Measurements from ENCODE around the gene GUF1.

Gene GUF1, protein sequence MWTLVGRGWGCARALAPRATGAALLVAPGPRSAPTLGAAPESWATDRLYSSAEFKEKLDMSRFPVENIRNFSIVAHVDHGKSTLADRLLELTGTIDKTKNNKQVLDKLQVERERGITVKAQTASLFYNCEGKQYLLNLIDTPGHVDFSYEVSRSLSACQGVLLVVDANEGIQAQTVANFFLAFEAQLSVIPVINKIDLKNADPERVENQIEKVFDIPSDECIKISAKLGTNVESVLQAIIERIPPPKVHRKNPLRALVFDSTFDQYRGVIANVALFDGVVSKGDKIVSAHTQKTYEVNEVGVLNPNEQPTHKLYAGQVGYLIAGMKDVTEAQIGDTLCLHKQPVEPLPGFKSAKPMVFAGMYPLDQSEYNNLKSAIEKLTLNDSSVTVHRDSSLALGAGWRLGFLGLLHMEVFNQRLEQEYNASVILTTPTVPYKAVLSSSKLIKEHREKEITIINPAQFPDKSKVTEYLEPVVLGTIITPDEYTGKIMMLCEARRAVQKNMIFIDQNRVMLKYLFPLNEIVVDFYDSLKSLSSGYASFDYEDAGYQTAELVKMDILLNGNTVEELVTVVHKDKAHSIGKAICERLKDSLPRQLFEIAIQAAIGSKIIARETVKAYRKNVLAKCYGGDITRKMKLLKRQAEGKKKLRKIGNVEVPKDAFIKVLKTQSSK

DNA sequence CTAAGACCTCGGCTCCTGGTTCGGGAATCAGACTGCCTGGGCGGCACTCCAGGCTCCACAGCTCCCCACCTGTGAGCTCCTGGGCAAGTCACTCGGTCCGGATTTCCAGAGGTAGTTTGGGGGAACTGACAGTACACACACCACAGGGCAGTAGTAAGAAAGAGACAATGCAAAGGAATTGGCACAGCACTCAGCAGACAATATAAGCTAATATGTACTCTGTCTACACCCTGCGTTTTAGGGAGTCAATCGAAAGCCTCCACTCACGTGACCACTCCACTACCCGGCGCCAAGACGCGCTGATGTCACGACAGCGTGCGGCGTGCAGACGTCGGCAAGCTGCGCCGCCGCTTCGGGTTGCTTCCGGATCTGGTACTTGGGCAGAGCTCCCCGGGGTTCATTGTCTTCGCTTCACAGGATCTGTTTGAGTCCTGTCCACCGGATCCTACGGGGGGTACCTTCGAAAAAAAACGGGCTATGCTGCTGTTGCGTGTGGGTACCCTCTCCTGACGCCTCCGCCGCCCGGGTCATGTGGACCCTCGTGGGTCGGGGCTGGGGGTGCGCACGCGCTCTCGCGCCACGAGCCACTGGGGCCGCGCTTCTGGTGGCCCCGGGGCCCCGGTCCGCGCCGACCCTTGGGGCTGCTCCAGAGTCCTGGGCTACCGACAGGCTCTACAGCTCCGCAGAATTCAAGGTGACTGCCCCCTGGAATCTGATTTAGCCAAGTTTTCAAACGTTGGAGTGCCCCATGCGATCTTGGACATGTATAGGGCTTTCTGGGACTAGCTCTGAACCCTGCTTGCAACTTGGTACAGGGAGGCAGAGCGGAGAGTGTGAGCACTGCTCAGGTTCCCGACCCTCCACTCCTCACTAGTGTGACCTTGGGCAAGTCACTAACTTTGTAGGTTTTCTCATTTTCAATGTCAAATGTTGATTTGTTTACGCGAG lies at the start of gene GUF1:
TSS of gene GUF1 (plus strand) at position 327 of the 948 bp plus-strand sequence. CDS start at position 530, 203 bp downstream.
- peak; percentile 94 for DNase-seq

DNA sequence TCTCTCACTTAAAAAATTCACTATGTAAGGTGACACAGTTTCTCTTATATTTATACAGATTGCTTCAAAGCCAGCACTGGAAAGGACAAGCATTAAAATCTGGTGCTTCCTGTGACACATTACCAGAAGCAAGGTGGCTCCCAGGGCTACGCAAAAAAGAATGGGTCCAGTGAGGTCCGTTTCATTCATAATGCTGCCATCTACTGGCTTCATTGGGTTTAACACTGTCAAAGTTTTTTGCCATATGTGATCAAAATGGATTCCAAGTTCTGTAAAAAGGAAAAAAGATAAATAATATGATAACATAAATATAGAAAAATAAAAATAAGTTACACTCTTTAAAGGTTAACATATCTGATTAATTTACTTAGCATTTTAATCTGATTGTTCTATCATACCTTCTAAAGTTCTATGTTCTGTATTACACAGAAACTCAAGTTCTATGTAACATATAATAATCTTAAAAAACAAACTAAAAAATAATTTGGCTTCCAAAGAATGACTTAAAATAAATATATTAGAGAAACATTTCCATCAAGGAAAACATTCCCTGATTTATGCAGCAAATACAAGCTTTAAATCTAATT lies 48.8 kb upstream of the GUF1 start:
- DNase-seq = no peak

DNA sequence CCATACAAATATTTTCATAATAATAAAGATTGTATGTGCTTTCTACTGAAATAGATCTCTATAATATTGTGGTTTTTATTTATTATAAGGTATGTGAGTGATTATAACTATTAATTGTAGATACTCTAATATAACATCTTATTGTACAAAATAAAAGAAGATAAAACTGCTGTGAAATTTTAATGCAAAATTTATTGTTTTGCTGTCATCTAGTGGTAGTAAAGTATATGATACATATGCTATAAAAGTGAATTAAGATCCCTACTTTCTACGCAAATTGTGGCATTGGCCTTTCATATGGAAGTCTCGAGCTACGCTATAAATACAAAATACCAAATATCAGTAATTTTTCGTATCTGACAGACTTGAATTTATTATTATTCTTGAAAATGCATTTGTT lies 46.1 kb upstream of the GUF1 start:
- DNase-seq = no peak

DNA sequence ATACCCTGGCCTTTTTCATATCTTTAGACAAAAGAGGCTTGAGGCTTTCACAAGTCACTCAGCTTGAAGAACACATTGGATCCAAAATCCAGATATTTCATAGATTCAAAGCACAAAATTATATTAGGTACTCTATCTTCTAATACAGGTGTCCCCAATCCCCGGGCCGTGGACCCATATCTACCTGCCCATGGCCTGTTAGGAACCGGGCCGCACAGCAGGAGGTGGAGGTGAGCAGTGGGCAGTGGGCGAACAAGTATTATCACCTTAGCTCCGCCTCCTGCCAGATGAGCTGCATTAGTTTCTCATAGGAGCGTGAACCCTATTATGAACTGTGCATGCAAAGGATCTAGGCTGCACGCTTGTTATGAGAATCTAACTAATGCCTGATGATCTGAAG lies 45.5 kb upstream of the GUF1 start:
- no peak for DNase-seq

DNA sequence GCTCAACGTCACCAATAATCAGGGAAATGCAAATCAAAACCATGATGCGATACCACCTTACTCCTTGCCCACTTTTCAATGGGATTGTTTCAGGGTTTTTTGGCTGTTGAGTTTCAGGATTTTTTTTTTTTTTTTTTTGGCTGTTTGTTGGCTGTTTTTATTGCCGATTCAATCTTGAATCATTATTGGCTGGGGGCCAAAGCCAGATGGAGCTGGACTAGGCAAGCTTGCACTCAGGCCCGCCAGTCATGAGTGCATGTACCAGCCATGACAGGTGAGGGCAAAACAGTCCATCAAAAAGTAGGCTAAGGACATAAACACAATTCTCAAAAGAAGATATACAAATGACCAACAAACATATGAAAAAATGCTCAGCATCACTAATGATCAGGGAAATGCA lies 40.1 kb upstream of the GUF1 start:
- no peak for DNase-seq

DNA sequence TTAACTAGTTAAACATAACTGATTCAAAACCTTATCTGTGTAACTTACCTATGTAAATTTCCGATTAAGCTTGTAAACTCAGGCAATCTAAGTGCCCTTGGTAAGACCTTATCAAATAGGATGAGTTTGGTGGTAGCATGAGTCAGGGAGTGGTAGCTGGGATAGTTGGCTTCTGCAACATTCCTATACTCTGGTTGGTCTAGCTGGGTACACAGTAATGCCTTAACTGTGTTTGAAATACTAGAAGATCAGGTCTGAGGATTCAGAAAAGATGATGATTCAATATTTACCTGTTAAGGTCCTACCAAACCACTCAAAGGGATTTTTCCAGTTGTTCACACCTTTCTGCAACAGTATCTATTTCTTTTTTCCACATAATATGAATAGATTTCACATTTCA lies 32.1 kb upstream of the GUF1 start:
- no peak for DNase-seq

DNA sequence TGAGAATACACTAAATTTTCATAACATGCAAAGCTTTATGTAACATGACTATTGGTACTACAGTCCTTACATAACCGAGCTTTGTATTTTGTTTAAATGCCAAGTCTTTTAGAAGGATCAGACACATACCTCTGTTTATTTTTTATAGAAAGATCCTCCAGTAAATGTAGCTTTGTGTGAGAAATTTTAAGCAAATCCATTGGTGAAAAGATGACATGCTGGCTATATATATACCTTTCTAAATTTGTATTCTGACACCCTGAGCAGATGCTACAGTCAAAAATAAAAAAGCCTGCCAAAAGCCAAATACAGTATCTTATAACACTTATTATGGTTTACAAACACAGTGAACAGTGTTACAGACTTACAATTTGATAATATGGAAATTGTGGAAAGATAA lies 26.8 kb upstream of the GUF1 start, which contains the start of gene YIPF7:
TSS of gene YIPF7 (minus strand) at position 201 of the 400 bp plus-strand sequence. CDS start 1,525 bp downstream, outside the sequence.
- no peak for DNase-seq

DNA sequence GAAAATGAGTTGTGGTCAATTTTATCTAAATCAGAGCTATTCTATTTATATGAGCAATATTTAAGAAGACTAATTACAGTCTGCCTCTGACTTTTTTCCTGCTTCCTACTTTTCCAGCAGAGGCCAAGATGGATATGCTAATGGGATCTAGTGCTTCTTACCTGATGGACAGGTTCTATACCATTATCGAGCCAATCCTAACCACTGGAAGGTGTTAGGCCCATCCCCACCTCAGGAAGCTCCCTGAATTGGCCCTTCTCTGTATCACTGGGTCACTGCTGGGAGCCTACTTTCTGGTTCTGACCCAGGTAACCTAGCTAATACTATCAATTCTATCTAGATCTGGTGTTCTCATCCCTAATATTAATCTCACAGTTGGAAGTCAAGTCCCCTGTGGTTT lies 26.2 kb upstream of the GUF1 start:
- DNase-seq = no peak

DNA sequence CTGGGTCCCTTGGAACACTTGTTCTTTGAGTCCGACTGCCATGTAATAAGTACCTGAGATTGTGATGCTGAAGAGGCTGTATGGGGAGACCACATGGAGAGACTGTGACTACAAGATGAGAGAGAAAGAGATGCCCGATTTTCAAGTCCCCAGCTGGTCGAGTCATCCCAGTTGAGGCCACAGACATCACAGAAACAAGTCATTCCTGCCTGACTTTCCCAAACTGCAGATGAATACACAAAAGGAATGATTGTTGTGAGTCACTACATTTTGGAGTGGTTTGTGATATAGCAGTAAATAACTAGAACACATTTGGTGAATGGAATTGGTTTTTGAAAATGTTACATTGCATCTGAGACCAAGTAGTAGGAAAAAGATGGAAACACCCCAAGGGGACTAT lies 17.8 kb upstream of the GUF1 start:
- no peak for DNase-seq

DNA sequence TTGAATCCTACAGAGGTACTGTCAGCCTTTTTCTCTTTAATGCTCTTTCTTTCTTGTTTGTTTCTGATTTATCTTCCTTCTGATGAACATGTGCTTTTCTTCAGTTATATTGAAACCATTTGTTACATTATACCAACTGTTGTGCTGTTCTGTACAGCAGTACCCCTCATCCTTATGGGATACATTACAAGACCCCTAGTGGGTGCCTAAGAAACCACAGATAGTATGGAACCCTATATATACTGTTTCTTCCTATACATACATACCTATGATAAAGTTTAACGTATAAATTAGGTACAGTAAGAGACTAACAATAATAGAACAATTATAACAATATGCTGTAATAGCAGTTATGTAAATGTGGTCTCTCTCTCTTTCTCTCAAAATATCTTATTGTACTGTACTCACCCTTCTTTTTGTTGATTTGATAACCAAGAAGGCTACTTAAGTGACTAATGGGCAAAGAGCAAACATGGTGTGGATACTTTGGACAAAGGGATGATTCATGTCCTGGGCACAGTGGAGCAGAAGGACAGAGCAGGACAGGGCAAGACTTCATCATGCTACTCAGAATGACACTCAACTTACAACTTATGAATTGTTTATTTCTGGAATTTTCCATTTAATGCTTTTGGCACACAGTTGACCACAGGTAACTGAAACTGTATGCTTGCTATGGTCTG lies 16.1 kb upstream of the GUF1 start:
- DNase-seq = no peak

DNA sequence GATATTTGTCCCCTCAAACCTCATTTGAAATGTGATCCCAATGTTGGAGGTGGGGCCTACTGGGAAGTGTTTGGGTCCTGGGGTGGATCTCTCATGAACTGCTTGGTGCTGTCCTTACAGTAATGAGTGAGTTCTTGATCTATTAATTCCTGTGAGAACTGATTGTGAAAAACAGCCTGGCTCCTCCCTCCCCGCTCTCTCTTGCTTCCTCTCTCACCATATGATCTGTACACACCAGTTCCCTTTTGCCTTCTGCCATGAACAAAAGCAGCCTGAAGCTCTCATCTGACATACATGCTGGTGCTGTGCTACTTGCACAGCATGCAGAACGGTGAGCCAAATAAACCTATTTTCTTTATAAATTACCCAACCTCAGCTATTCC lies 15.6 kb upstream of the GUF1 start:
- DNase-seq = no peak

DNA sequence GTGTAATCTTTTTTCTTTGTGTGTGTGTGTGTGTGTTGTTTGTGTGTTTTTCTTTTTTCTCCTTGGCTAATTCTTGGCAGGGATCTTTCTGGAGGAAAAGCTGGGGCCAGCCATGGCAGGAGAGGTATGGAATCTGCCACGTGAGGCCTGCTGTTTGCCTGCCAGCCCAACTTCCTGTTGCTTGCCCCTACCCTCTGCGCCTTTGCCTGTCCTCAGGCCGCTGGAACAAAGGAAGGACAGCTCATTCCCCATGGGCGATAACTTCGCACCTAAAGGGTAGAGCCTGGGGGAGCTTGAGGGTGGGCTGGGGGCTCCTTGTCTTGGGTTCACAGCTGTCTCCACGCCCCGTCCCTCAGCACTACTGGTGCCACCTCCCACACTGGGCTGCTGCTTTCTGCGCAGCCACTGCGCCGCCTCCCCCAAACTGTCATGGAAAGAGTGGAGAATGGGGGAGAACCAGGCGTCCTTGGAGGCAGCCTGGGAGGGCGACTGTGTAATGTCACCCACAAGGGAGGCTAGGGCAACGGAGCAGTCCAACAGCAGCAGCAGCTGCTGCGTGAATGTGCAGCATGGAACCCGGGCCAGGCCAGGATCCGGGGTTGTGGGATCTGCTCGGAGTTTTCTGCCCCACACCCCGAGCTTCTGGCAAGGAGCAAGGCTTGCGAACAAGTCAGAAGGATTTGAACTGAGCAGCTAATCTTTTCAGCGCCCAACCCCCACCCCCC lies 14.5 kb upstream of the GUF1 start:
- no peak for DNase-seq

DNA sequence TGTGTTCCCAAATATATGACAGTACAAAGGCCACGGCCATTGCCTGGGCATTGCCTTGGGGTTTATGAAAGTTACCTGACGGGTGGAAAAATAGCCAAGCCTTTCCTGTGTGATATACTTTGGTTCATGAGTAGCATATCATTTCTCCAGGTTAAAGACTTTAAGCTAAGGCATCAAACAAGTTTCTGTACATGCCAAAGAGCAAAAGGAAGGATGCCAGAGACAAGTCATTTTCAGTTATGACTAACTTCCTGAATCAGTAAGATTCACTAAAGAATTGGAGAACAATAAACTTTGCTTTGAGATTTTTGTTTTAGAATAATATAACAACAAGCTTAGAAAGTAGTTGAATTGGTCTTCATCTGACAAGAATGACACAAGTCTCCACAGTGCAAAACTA lies 9.7 kb upstream of the GUF1 start:
- no peak for DNase-seq

DNA sequence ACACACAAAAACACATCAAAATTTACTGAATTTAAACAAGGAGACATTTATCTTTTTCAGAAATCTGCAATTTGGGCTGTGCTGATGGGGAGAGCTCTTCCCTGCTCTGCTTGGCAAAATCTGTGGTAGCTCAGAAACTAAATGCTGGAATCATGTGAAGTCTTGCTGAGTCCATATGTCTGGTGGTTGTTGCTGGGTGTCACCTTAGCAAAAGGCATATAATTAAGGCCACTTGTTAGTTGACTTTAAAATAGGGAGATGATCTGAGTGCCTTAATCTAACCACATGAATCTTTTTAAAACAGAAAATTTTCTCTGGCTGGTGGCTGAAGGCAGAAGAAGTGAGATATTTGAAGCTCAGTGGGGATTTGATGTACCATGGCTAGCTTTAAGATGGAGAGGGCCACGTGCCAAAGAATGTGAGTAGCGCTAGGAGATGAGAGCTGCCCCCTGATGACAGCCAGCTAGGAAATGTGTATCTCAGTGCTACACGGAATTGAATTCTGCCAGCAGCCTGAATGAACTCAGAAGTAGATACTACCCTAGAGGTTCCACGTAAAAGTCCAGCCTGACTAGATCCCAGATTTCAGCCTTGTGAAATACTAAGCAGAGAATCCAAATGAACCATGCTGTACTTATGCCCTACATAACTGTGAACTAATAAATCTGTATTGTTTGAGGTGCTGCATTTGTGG lies 7.6 kb upstream of the GUF1 start:
- no peak for DNase-seq

DNA sequence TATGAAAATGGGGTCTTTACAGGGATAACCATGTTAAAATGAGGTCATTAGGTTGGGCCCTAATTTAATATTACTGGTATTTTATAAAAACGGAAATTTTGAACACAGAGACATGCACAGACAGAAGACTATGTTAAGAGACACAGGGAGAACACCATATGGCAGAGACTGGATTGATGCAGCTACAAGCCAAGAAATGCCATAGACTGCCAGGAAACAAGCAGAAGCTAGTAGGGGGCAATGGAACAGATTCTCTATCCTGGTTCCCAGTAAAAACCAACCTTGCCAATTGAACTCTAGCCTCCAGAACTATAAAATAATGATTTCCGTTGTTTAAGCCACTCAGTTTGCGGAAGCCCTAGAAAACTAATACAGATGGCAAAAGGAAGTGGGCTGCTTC lies 6.6 kb upstream of the GUF1 start:
- DNase-seq = no peak

DNA sequence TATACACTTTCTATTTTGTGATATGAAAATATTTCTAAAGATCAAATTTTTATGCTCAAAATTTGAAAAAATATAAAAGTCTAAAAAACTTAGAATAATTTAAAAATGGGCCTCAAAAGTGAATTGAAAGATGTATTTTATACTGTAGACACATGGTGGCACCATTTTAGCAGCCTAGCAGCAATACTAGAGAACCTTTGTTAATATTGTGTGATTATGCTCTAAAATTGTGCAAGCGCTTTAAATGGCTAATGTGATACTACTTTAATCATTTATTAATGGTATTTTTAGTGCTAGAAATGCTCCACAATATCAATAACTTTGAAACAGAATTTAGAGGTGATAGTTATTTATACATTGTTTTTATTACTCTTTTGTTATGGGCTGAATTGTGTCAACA lies 3.7 kb upstream of the GUF1 start:
- no peak for DNase-seq

DNA sequence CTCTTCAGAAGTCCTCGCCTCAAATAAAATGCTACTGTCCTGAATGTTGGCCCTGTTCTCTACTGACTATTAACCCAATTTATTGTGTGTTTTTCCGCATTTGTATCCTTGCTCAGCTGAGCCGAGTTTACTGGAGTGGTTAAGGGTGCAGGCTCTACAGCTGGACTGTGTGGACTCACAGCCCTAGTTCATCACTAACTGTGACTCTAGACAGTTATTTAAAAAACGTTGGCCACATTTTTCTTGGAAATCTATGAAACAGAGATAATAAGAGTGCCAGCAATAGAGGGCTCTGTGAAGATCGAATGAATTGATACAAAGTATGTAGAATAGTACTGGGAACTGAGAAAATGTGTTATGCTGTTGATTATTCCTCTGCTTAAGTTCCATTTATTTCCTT lies 2.9 kb upstream of the GUF1 start:
- no peak for DNase-seq

DNA sequence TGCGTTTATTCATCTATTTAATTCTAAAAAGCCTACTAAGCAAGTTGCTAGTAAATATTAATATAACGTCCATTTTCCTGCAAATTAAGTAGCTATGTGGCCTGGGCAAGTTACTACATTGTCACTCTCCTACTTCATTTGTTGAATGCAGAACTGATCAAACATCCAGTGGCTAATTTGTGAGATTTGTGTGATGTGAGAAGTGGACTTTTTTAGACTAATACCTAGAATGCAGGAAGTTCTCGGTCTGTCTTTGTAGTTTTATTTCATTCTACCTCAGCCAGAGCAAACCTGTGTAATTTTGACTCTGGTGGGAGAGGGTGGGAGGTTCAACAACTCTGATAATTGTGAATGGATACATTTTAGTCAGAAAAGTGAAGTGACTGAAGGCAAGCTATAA lies 840 bp downstream of the GUF1 start:
- DNase-seq = no peak

DNA sequence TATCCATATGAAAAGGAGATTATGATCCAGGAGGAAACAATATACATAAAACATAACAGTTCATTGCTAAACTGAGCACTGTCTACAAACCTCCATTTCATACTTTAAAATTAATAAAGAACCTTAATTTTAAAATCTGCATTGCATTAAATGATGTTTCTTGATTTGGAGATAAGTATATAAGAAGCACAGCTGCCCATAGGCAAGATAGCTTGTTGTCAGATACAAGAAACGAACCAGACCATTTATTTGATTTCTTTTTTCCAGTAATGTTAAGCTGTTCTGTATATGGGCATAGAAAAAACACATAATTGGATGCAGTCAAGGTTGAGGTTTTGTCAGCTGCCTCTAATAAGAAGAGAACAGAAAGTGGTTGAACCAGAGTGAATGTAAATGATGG lies 6.4 kb downstream of the GUF1 start:
- DNase-seq = no peak

DNA sequence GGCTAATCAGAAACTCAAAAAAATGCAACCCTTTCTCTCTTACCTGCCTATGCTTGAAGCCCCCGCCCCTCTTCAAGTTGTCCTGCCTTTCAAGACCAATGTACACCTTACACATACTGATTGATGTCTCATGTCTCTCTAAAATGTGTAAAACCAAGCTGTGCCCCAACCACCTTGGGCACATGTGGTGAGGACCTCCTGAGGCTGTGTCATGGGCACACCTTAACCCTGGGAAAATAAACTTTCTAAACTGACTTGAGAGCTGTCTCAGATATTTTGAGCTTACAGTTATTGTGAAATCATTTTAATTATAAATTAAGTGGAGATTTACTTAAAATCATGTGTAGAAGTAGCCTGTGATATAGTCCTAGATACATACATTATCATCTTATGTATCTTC lies 22.2 kb downstream of the GUF1 start:
- DNase-seq = no peak

DNA sequence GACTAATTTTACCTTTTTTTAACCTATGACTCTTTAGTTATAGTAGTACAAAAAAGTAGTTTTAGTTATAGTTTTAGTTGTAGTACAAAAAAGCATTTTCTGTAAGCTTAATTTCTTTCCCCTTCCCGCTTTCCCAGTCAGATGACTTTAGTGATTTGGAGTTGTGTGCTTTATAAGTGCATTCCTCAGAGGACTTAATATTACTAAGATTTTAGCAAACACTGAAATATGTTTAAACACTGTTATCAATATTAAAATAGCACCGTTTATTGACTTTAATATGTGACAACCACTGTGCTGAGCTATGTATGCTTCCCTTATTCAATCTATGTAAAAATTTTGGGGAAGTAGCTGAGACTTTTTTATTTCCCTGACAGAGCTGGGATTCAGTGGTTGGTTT lies 22.8 kb downstream of the GUF1 start:
- no peak for DNase-seq
